SKM-1 treated with dmso at 0.1 percent for 144 hours (cell line): ENCODE data around the gene LIG1.
"Not testable (repeated sequence)": the region's sequence is repeated elsewhere in the genome, so short reads cannot be mapped to it uniquely, and the experiment has no call there.

Source experiments
- DNase-seq: peaks from one replicate; lab custom pipeline; 2025; ENCODE audit not compliant: unreplicated experiment; lab: John Stamatoyannopoulos, UW

The LIG1 gene

DNA sequence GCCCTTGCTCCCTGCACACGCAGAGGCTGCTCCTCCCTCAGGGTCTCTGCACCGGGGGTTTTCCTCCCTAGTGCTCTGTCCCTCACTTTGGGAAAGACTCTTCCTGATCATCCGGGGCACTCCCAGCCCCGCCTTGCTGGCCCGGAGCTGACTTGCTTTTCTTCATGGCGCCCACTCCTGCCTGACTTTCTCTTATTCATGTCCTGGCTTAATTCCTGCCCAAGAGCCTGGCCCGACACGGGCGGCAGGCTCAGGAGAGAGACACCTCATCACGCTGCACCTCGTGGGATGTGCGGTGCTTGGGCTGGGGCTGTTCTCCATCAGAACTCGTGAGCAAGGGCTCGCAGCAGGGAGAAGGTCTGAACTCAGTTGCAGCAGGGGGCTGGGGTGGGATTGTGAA, 47.7 kb downstream of the LIG1 start:
- no peak for DNase-seq

DNA sequence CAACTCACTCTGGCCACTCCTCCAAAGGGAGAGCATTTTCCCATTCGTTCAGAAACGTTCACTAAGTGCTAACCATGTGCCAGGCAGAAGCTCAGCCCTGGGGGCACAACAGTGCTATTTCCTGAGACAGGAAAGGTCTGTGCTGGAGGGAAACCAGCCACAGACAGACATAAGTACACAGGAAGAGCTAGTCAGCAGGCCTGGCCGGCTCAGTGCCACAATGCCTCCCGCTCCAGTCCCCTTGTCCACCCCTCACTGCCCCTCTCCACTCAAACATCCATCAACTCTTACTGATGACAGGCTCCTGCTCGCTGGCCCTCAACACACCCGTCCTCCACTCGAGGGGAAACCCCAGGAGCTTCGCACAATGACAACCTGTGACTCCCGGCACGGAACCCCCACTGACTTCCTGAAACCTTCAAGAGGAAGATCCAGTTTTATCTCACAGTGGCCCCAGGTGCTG, 48.2 kb downstream of the LIG1 start:
- no peak for DNase-seq

DNA sequence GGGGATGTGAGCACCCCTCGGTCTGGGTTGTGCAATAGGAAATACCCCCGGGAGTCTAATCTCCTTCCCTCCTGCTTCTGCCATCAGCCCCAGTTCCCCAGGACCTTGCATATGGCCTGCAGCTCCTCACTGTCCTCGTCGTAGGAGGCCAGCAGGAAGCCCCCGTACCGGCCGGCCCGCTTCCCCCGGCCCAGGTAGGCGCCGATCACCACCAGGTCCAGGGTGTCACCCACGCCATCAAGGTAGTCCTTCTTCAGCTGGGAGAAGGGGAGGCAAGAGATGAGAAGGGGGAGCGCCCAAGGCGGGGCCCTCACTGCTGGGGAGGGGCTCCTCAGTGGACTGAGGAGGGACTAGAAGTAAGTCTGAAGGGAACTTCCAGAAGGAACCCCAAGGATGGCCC, 49.1 kb downstream of the LIG1 start:
- DNase-seq: no peak

DNA sequence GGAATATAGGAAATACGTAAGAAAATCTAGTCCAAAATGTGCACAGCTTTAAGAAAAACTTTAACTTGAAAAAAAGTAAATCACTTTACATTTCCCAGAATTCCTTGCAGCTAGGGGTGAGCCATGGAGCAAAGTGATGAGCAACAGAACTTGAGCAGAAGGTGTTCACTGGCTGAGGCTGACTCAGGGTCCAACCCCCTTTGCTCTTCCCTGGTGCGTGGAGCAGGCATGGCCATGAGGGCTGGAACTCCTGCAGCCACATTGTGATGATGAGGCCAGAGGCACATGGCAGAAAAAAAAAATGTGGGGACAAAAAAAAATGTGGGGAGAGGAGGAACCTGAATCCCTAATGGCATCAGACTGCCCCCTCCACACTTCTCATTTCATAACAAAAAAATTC, 49.6 kb downstream of the LIG1 start:
- no peak for DNase-seq

DNA sequence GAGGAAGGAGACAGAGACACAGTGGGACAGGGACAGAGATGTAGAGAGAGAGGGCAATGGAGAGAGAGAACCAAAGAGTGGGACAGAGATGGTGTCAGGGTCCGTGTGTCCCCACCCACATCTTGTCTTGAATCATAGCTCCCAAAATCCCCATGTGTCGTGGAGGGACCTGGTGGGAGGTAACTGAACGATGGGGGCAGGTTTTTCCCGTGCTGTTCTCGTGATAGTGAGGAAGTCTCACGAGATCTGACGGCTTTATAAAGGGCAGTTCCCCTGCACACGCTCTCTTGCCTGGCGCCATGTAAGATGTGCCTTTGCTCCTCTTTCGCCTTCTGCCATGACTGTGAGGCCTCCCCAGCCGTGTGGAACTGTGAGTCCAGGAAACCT, 52.0 kb downstream of the LIG1 start:
- DNase-seq: no peak

DNA sequence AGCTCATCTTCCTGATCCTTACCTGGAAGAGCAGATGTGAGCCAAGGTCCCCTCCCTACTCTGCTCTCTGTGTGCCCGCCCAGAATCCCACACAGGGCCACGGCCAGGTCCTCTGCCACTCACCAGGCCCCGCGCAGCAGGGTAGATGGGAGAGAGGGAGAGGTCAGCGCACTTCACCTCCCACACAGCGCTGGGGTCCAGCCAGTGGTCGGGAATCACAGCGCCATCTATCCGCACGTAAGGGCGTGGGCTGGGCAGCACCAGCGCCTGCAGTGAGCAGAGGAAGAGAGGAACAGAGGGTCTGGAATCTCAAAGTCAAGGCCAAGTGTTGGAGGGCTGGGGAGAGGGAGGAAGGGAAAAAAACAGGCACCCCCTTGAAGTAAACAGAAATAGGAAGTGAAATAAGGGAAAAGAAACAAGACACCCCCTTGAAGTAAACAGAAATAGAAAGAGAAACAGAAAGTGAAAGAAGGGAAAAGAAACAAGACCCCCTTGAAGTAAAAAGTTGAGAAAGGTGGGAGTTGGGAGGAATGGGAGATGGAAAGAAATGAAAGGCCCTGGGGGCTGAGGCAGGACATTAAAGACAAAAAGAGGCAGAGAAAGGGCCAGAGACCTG, 52.5 kb downstream of the LIG1 start:
- DNase-seq: no peak

DNA sequence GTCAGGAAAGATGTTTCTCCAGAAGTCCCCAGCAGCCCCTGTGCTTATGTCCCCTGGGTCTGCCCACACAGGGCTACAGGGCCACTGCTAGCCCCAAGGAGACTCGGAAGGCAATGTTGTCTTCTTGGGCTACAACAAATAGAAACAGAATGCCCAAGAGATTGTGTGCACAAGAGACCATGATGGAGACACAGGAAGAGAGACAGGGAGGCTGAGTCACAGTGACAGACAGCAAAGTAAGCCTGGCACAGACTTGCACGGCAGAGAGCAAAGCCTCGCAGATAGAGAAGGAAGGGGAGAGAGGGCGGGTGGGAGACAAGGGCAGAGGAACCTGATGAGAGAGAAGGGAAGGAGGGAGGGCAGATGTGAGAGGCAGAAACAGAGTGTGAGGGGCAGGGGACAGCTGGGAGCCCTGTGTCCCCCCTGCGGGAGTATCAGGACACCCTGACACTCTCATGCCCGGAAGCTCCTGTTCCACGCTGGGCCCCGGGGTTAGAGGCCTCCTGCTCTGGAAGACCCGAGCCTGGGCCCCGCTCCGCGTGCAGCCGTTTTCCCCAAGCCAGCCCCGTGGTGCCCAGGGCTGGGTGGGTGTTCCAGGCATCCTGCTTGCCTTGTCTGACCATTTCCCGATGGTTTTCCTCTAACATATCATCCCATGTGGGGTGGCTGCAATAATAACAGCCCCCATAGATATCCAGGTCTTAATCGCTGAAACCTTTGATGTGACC, 56.8 kb downstream of the LIG1 start:
- DNase-seq: no peak

DNA sequence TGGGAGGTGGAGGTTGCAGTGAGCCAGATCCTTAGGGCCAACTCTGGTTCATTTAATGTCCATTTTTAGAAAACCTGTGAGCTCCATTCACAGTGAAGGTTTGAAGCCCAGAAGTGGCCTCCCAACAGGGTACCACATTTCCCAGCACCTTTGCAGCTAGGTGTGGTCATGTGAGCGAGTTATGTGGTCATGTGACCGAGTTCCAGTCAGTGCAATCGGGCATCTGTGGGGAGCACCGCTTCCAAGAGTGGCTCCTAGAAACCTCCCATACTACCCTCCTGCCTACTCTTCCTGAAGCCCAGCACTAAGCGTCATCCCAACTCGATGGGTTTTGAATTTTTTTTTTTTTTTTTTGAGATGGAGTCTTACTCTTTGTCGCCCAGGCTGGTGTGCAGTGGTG, 58.9 kb downstream of the LIG1 start:
- DNase-seq: no peak

DNA sequence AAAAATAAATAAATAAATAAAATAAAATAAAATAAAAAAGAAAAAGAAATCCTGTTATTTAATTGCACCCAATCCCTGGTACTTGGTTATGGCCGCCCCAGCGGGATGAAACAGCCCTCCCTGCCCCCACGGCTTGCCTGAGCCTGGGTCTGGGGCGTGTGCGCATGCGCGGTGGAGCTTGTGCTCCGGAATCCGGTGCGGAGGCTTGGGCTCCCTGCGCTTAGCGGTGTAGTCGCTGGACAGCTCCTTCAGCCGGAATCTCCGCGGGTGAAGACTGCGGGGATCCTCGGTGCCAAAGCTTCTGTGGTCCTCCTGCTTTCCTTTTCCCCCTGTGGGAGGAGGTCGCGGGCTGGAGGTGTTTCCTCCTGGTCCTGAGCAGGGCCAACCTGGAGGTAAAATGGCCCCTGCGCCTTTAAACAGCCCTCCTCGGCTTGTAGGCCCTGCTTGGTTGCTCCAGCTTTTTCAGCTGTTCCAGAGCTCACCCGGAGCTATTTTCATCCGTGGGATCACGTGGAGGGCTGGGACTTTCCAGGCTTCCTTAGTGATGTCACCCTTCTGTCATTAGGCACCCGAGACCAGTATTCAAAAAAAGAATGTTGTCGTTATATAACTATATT, 59.7 kb downstream of the LIG1 start, which contains the start of gene PLA2G4C:
PLA2G4C (minus strand) TSS at position 468 of the 617 bp plus-strand sequence. CDS start 4,288 bp downstream, outside the sequence.
- DNase-seq: peak; percentile 40

DNA sequence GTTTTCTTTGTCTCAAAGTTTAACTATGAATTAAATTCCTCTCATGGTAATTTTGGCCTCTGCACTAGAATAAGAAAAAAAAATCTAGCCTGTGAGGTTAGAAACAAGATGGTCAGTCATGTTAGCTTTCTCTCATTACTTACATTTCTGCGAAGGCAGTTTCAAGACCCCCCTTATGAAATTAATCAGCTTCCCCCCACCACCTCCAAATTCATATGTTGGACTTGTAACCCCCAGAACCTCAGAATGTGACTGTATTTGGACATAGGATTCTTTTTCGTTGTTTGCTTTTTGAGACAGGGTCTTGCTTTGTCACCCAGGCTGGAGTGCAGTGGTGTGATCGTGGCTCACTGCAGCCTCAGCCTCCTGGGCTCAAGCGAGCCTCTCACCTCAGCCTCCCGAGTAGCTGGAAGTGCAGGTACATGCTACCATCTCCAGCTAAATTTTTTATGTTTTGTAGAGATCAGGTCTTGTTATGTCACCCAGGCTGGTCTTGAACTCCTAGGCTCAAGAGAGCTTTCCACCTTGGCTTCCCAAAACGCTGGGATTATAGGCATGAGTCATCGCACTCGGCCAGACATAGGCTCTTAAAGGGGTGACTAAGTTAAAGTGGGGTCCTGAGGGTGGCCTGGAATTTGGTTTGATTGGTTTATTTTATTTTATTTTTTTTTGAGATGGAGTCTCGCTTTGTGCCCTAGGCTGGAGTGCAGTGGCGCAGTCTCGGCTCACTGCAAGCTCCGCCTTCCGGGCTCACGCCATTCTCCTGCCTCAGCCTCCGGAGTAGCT, 61.0 kb downstream of the LIG1 start:
- no peak for DNase-seq

DNA sequence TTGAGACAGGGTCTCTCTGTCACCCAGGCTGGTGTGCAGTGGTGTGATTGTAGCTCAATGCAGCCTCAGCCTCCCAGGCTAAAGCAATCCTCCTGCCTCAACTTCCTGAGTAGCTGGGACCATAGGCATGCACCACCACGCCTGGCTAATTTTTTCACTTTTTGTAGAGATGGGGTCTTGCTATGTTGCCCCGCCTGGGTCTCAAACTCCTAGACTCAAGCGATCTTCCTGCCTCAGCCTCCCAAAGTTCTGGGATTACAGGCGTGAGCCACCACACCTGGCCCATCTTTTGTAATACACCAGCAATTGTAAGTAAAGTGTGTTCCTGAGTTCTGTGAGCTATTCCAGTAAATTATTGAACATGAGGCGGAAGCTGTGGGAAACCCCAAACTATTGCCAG, 66.2 kb downstream of the LIG1 start:
- DNase-seq: no peak

DNA sequence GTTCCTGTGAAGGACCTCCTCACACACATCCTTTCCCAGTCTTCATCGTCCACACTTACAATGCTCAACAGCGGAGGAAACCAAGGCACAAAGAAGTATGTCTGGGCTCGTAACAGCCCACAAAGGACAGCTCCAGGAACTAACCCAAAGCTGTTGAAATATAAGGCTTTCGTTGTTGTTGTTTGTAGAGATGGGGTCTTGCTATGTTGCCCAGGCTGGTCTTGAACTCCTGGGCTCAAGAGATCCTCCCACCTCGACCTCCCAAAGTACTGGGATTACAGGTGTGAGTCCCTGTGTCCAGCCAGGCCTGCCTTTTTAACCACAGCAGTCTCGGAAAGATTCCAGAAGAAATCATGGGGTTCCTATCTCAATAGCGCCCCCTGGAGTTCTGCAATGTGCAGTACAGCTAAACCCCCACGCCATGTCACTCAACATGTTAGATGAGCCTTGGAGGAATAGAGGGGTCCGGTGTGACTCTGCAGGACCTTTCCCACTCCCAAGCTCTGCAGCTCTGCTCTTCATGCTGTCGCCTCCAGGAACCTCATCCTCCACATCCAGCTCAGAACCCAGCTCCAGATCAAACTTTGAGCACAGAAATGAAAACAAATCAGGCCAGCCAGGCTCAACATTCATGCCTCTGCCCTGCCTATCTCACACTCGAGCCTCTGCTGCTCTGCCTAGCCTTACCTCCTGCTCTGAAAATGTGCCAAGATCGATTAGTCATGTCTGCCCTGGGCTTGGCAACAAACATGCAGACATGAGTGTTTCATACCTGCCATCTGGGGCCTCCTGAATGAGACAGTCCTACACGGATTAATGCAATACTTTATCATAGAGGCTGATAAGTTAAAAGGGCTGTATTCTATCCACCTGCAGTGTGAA, 67.0 kb downstream of the LIG1 start:
- peak; percentile 9 for DNase-seq

DNA sequence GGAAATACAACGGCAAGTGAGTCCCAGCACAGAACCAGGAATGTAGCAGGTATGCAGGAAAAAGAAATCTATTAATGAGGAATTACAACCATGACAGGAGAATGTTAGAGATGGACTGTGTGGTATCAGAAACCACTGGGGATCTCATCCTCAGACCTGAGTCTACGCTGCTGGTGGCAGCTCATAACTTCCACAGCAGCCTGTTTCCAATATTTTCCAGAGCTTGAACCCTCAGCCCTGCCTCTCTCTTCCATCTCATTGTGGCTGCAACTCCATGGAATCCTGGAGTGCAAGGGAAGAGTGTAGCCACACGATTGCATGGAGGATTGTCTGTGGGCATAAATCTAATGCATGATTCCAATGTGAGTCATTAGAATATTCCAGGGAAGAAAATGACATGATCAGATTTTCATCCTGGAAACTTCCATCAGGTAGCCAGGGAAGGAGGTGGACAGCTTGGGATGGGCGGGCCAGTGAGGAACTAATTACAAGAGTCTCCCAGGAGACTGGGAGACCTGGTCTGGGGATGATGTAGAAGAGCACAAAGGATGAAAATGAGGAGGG, 74.5 kb downstream of the LIG1 start:
- DNase-seq: no peak

DNA sequence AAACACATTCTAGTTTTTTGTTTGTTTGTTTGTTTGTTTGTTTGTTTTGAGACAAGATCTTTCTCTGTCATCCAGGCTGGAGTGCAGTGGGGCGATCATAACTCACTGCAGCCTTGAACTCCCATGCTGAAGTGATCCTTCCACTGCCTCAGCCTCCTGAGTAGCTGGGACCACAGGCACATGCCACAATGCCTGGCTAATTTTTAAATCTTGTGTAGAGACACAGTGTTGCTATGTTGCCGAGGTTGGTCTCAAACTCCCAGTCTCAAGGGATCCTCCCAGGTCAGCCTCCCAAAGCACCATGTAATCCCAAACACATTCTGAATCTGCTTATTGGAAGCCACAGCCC, 75.3 kb downstream of the LIG1 start:
- DNase-seq: no peak

DNA sequence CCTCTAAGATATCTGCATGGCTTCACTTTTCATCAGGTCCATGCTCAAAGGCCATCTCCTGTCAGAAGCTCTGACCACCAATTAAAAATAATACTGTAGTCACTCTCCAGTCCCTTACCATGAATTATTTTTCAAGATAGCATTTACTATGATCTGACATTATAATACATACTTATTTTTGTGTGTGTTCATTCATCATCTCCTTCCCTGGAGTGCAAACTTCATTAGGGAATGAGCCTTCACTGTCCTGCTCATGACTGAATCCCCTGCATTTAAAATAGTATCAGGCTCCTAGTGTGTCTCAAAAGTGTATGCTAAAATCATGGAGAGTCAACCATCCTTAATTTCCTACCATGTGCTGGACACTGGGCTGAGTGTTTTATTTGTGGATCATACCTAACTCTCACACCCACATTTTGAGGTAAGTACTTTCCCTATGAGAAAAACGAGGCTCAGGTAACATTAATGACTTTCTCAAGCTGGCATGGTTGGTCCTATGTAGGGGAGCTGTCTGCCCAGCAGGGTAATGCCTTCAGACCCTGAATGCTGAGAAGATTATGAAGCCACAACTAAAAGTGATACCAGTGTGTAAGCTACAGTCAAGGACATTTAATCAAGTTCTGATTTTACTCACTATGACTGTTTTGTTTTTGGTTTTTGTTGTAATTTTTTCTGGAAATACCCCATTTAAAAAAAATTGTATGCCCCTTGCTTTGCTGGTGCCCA, 75.9 kb downstream of the LIG1 start:
- no peak for DNase-seq

DNA sequence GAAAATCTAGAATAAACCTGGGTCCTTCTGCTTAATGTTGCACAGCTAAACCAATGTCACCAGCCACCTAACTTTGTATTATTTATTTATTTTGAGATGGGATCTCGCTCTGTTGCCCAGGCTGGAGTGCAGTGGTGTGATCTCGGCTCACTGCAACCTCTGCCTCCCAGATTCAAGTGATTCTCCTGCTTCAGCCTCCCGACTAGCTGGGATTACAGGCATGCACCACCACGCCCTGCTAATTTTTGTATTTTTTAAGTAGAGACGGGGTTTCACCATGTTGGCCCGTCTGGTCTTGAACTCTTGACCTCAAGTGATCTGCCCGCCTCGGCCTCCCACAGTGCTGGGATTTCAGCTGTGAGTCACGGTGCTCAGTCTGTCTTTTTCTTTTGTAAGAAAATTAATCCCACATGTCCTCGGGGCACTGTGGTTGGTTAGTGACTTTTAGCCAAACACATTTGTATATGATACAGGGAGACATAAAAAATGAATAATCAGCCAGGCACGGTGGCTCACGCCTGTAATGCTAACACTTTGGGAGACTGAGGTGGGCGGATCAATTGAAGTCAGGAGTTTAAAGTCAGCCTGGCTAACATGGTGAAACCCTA, 78.9 kb downstream of the LIG1 start:
- not testable (repeated sequence) for DNase-seq

DNA sequence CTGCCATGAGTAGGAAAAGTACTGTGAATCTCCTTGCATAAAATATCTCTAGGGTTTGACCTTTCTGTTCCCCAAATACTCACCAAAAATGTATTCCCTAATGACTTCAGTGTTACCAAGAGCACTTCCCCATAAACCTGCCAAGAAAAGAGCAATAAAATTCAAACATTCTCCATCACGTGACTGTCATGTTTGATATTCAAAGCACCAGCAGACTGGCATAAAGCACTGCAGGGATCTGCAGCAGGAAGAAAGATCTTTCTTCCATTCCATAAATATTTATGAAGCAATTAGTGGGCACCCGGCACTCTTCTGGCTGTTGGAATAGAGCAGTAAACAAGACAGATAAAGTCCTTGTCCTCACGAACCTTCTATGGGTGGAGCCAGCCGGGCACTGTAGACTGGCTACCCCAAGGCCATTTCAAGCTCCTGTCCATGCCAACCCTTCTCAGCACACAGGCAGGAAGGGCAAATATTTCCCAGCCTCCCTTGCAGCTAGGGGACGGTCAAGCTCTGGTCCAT, 79.8 kb downstream of the LIG1 start:
- no peak for DNase-seq

DNA sequence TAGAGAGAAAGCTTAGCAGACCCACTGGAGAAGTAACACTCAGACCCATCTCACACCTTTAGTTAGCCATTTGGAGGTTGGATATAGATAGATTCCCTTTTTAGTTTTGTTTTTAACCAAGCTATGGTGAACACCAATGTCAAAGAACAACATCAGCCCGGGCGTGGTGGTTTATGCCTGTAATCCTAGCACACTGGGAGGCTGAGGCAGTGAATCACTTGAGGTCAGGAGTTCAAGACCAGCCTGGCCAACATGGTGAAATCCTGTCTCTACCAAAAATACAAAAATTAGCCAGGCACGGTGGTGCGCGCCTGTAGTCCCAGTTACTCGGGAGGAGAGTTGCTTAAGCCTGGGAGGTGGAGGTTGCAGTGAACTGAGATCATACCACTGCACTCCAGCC, 81.2 kb downstream of the LIG1 start:
- not testable (repeated sequence) for DNase-seq
